B cell (primary cell): Measurements from ENCODE around the gene SCML1.

ENCODE experiments used
- CTCF ChIP-seq: fragments of 200-600 bp; IDR thresholded peaks from one replicate; pipeline ENCODE4 v1.8.0; 2022; ENCODE audit warnings: antibody characterized with exemption, mild to moderate bottlenecking
- EZH2 ChIP-seq: IDR thresholded peaks from 2 replicates; pipeline ENCODE4 v1.6.1; 2012; ENCODE audit warnings: borderline replicate concordance, low read depth, mild to moderate bottlenecking, moderate library complexity, low read length; ENCODE audit not compliant: insufficient read depth, poor library complexity, severe bottlenecking

GRCh38 chrX:17787557-17787956 is 50.3 kb downstream of the SCML1 start:
- TF ChIP-seq CTCF (no peak), EZH2 (no peak)
